GM04503 (cell line): ENCODE results near the gene NME7.

Experiments
- DNase-seq: peaks from one replicate; pipeline ENCODE4 v3.0.0-alpha.2; 2012; ENCODE audit warnings: low read depth

The NME7 gene

DNA sequence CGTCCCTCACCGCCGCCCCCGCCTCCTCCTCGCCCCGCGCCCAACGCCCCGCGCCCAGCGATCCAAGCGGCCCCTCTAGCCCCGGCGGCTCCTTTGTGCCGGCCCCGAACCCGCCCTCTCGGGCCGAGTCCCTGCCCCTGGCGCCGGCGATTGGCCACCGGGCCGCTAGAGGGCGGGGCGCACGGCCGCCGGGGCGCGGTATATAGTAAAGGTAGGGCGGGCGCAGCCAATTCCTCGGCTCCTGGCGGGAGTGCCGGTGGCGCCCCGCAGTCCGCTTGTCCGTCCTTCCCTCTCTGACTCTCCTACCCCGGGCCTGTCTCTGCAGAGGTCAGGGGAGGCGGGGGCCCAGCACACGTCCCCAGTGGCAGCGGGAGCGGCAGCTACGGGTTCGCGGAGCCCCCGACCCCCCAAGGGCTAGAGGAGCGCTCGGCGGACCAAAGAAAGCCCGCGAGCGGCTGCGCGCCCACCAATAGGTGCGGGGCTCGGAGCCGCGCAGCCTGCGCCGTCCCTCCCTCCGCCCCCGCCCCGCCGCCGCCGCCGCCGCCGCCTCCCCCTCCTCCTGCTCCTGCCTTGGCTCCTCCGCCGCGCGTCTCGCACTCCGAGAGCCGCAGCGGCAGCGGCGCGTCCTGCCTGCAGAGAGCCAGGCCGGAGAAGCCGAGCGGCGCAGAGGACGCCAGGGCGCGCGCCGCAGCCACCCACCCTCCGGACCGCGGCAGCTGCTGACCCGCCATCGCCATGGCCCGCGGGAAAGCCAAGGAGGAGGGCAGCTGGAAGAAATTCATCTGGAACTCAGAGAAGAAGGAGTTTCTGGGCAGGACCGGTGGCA is 261.3 kb downstream of the NME7 start, which contains the start of gene ATP1B1:
TSS of gene ATP1B1 (plus strand) at position 596 of the 826 bp plus-strand sequence. CDS start at position 736, 140 bp downstream.
- no peak for DNase-seq

DNA sequence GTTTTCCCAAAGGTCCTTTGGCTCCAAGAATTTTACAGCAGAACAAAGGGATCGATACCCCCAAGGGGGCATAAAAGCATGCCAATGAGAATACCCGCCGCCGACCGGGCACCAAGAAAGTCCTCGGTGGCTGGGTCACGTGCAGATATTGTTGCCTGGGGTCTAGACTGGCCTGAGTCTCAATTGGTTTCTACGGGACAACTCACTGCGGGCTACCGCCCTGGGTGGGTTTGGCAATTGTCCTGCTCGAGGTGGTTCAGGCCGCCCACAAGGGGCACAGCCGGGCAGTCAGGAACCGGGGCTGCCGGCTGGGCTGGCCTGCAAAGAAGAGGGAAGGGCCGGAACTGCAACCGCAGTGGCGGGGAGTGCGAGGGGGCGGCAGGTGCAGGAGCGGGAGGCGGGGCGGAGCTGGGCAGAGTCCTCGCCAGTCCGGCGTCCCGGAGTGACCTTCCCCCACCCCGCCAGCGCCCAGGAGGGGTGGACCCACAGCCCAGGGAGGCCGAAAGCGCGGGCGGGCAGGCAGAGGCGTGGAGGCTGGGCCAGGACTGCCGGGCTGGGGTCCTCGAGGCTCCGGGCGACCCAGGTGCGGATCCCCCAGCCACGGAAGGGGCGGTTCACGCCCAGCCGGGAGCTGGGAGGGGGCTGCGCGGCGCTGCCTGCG is 262.0 kb downstream of the NME7 start:
- no peak for DNase-seq

DNA sequence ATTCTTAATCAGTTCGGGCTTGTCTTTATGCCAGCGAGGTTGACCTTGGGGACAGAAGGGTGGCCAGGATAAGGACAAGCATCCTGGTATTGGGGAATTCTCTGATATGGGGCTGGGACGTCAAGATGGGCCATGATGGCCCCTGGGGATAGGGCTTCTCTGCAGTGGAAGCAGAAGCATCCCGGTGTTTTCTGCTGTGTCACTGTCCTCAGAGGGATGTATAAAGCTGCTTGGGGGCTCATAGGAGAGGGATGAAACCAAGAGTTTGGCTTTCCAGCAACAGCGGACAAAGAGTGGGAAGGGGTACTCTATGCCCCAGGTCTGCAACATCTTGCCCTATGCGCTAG is 262.5 kb downstream of the NME7 start:
- DNase-seq: no peak

DNA sequence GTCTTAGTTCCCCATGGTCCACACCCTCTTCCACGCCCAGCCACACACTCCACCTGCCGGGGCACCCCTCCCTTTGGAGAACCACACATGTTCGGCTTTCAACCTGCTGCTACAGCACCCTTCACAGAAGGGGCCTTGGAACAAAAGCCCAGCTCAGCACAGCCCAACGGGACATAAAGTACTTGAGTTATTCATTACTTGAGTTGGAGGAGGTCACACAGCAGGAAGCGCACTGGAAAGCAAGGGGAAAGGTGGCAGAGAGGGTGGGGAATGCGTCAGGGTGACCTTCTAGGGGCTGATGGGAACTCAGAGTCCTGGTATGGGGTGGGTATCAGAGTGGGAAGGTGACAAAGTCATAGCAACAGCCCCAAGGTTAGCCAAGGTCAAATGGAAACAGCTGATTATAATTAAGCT is 264.1 kb downstream of the NME7 start:
- no peak for DNase-seq

DNA sequence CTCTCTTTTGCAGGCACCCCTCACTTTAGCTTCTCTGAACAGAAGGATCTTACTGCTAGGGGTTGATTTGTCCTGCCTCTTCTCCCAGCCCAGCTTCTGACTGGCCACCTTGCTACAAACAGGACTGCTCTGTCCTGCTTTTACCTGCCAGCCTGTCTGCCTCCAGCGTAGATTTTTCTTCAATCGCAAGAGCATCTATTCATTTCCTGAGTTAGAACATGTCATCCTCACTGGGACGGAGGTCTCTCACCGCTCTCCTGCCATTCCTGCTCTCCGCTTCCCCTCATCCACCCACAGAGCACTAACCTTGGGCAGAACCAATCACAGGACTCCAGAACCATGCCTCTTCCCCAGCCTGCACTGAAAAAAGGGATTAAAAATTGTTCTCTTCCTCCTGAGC is 264.6 kb downstream of the NME7 start:
- no peak for DNase-seq

DNA sequence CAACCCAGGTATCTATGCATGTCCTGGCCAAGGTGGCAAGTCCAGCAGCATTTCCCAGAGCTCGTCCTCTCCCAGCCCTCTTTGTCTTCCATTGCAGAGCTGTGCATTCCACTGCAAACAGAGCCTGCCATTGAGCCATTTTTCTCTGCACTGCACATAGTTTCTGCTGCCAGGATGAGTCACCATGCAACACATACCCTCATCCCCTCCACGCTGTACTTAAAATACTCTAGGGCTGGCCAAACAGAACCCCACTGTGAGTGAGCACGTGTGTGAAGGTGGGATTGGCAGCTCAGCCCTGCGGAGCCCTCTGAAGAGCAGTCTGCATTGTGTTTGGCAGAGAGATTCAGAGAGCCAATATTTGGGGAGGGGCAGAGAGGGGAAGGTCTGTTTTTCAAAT is 265.0 kb downstream of the NME7 start:
- no peak for DNase-seq

DNA sequence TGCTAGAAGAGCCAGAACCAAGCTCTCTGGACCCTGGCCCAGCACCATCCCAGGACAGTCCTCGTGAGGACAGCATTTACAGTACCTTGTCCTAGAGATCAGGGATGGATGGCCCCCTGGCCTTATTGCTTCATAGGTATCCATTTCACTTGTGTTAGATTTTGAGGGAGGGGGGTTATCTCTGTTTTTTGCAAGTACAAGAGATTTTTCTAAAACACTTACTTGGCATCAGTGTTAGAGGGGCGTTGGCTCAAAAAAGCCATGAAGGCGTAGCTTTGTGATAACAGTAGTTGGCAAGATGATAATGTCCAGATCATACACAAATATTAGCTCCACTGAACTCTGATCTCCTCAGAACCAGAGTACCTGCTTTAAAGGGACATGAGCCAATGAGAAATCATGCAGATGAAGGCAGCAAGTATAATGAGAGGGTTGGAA is 266.9 kb downstream of the NME7 start:
- no peak for DNase-seq

DNA sequence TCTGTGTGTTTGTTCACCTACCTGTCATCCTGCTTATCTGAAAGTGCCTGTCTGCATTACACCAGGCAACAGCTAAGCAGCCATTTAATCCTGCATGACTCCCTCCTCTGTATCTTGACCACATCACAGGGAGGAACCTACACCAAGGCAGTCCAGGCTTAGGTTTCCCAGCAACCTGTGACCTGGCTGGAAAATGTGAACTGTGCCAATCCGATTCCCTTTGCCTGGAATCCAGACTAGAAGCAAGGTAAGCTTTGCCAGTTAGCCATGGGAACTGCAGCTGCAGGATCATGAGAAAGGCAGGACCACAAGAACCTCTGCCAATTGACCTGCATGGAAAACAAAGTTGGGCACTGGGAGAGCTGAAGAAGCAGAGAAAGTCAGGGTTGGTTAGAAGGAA is 267.4 kb downstream of the NME7 start:
- no peak for DNase-seq

DNA sequence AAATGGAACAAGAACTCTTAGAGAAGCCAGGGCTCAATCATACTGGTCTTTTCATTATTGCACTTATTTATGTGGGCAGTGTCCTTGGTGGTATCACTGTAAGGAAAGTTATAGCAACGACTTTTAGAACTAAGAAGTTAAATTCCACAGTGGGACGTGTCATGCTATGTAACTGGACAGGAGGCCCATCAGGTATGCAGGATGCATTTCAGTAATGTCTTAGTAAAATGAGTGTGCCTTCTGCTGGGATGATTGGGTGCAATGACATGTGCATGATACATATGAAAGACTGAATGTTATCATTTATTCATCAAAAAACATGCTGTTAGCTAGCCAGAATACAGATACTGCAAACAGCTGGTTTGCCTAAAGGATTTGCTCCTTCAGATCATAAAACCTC is 268.0 kb downstream of the NME7 start:
- no peak for DNase-seq

DNA sequence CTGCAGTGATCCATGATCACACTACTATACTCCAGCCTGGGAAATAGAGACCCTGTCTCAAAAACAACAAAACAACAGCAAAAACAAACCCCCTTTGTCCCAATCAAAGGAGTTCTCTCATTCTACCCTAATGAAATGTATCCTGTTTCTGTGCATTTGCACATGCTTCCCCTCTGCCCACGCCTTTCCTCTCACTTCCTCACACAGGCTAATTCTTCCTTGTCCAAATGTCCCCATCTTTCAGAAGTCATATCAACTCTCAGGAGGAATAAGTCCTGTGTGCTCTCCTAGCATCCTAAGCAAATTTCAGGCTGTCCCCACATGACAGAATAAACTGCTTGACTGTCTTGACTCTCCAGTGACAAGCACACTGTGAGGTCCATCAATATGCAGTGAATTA is 269.2 kb downstream of the NME7 start:
- DNase-seq: no peak

DNA sequence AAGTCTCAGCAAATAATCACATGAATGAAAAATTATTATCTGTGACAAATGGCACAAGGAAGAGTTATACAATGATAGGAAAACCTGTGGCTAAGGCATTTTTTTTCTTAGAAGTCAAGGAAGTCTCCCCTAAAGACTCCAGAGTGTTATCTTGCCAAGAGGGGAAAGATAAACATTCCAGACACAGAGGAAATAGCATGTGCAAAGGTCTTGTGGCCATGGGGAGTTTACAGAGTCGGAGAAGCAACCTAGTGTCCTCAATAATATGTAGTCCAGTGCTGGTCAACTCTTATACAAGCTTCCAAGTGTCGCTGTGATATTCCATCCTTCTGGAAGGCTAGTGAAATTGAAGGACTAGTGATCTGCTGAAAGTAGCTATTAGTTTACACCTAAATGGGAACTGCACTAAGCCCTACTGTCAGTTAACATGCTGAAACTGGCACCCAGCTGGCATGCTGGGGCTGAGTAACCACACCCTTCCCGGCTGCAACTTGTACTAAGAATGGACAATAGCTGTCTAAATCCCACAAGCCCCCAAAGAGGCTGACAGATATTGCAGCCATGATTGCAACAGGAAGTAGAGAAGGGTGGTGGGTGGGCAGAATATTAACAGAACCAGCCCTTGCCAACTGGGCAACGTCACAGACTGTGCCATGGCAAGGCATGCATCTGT is 272.6 kb downstream of the NME7 start:
- DNase-seq: no peak

DNA sequence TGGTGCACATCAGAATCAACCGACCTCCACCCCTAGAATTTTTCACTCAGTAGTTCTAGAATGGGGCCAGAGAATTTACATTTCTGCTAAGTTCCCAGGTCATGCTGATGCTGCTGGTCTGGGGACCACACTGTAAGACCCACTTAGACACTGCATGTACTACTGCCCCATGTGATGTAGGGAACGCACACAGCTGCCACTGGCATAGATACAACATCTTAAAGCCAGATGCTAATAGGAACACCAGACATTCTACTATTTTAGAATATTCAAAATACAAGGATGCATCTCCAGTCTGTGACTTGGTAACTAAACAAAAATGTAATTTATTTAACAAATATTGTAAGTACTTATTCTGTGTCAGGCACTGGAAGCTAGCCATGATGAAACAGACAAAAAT is 275.2 kb downstream of the NME7 start:
- DNase-seq: no peak

DNA sequence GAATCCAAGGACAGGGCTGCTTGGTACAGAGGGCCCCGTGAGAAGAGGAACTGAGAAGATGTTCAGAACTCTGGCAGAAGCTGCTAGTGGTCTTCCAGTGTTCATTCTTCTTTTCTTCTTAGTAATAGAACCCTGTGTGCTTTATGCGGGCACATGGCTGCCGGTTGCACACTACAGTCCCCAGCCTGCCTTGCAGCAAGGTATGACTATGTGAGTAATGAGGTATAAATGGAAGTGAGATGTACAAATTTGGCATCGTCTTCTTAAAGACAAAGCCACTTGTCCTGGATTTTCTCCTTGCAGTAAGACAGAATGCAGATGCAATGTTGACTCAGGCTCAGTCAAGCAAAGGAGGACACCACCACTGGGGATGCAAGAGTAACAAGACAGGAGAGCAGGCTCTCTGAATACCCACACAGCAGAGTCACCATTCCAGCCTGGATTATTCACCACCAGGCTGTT is 276.1 kb downstream of the NME7 start:
- DNase-seq: no peak

DNA sequence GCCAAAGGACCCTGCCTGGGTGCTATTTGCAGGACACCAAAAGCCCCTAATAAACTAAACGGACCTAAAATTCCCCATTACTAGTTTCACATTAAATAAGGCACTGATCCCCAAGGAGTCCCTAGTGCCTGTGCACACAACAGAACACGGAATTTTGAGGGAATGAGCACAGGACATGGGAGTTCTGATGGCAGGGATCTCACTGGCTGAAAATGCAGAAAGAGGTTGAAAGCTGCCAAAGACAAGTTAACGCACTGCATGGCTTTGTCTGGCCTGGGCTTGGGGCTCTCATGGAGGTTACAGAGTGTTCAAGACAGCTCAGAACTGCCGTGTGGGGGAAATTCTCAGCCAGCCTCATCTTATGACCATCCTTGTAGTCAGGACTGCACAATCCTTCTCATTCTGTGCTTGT is 276.7 kb downstream of the NME7 start:
- DNase-seq: no peak

DNA sequence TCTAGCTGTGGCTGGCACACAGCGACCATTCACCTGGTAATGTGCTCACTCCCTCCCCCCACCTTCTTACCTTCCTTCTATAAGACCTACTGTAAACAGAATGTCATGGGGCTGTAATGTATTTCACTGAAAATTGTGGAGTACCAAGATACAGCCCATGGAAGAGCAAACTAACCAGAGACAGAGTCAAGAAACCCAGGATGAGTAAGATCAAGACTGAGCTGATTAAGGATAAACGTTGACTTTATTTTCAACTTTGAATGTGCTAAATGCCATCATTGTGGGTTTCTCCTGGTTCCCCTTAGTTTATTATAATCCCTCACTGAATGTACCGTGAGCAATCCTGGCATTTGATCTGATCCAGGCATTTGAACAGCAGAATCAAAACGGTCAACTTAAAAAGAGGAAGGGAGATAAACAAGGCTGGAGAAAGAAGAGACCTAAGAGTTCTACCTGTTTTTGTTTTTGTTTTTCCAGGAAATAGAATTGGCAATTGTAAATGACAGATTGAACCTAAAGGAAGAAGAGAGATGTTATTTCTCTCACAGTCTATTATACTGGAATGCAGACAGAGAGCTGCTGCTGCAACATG is 277.2 kb downstream of the NME7 start:
- DNase-seq: no peak

DNA sequence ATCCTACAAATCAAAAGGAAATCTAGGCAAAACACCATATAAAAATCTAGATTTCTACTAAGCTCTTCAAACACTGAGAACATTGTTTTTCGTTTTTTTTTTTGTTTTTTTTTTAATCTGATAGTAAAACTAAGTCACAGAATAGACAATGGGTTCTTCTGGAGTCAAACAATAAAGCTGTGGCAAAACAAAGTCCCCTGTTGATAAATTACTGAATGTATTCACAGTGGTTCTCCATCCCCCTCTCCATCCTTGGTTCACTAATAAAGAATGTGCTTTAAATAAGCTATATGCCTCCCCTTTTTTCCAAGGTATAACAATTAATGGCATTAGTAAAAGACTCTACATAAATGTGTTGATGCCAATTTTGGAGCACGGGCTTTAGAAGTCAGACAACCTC is 277.8 kb downstream of the NME7 start:
- DNase-seq: no peak

DNA sequence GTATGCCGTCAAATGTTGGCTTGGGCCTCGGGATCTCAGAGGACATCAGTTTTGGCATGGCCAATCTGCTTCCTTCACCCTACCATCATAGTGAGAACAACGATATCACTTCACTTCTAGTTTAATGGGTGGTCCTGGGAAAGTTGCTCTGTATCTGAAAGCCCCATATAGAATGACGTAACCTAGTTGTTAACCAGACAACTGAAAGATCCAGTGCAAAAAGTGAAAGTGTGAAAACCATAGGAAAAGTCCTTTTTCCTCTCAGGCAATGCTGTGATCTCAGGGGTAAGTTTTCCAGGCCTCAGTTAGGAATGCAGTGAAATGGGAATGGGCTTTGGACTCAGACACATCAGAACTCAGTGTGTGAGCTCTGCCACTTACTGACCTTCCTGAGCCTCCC is 279.7 kb downstream of the NME7 start:
- DNase-seq: no peak

DNA sequence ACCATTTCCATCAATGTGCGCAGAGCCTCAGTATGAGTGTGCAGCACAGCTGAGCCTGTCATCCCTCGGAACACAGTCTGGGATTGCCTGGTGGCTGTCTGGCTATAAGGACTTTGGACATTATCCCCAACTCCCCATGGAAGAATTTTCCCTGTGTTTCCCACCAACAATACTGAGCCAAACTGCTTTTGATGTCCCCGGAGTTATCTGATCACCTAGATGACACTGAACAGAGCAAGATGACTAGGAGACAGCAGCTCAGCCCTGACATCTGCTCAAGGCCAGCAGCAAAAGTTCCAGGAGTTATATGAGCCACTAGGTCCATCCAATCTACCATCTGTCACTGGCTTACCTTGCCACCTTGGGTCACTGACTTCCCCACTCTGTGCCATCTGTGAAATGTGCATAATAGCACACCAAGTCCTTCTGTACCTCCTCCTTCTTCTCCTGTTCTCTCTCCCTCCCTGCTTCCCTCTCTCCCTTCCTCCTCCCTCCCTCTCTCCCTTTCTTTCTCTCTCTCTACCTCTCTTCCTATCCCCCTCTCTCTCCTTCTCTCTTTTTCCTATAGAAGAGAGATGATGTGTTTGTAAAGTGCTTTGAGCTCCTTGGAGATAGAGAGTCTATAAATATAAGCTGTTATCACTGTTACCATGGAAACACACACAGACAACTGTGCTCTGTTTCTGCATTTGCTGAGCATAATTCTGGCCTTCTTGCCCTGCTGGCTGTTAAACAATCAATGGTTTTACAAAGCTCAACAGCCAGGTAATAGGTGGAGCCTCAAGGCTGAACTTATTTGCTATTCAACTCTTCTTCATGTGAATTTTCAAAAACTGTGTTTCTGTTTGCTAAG is 280.8 kb downstream of the NME7 start:
- no peak for DNase-seq

DNA sequence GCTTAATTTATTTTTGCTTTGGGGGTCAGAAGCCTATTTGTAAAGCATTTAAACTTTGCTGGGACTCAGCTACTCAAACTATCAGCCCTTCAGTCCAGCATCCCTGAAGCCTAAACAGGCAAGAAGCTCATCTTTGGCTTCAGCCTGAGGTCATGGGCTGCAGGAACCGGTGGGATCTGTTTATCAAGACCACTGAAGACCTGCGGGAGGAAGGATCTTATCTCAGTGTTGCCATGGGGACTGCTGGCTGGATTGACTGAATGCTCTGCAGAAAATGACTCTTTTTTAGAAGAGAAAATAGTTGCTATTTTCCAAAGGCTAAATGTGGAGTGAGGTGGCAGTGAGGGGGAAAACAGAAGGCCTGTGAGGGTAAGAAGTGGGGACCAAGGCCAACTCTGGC is 281.7 kb downstream of the NME7 start:
- no peak for DNase-seq
